ENCODE measurements around the gene CEP85. TPM values are rescaled to one million over a fixed set of nuclear protein-coding genes. Genes with fewer than 3 reads are reported as not detected.
"Not testable (repeated sequence)": the region's sequence is repeated elsewhere in the genome, so short reads cannot be mapped to it uniquely, and the experiment has no call there.

Gene CEP85
- total RNA-seq, 1 experiment from 2014 or later = 38.6 TPM

GRCh38 chr1:26225033-26225831, 8.8 kb upstream of the CEP85 start:
- Histone ChIP-seq H3K18ac (ENCODE audit: insufficient read length, low read depth, low read length) (no peak overlapping the region), H2BK20ac (ENCODE audit: low read depth, low read length, poor library complexity, severe bottlenecking) (no peak overlapping the region), H2BK5ac (ENCODE audit: insufficient read length, low read length) (no peak overlapping the region), H3K4ac (ENCODE audit: low read depth, low read length) (no peak overlapping the region), H2AFZ (ENCODE audit: low read length) (no peak overlapping the region), H3K79me2 (ENCODE audit: insufficient read depth, low read length) (no peaks in the 10 kb centered on the region), H4K8ac (replicated peaks; ENCODE audit: insufficient read length, low read depth, low read length) (no peak overlapping the region), H4K5ac (ENCODE audit: insufficient read length, low read depth, low read length) (no peak overlapping the region), H3K9me3 (ENCODE audit: control insufficient read depth, low read depth, low read length) (no peaks in the 10 kb centered on the region), H2BK15ac (ENCODE audit: low read depth, low read length) (no peak overlapping the region), H3K4me2 (ENCODE audit: insufficient read depth, insufficient read length, low read length) (peak overlapping the region; percentile 48), H3K56ac (ENCODE audit: insufficient read length, low read depth, low read length) (no peak overlapping the region), H3K23ac (ENCODE audit: insufficient read length, low read depth, low read length) (no peak overlapping the region), H2BK12ac (ENCODE audit: insufficient read length, low read depth, low read length) (no peak overlapping the region), H2BK120ac (ENCODE audit: low read depth, low read length, poor library complexity, severe bottlenecking) (no peak overlapping the region), H3K9ac (ENCODE audit: extremely low read depth, insufficient read length, low read length) (no peak overlapping the region), H3T11ph (ENCODE audit: low read length) (no peak overlapping the region), H3K14ac (ENCODE audit: insufficient read depth, low read length) (peak overlapping the region; percentile 78; the same call in 1 of the 2 replicates), H3K4me1 (ENCODE audit: insufficient read depth, low read length) (no peaks in the 10 kb centered on the region), H3K79me1 (ENCODE audit: insufficient read depth, low read depth, low read length, poor library complexity, severe bottlenecking) (no peaks in the 10 kb centered on the region), H4K91ac (ENCODE audit: insufficient read length, low read depth, low read length) (no peak overlapping the region), H3K23me2 (ENCODE audit: insufficient read length, low read depth, low read length, poor library complexity, severe bottlenecking) (peaks cover 9% of the 10 kb centered on the region), H3K27ac (ENCODE audit: insufficient read length, low read depth, low read length) (no peak overlapping the region), H4K20me1 (ENCODE audit: control insufficient read depth, insufficient read depth, insufficient read length) (no peaks in the 10 kb centered on the region), H3K27me3 (ENCODE audit: insufficient read depth, low read length) (no peaks in the 10 kb centered on the region), H2AK5ac (ENCODE audit: insufficient read length, low read length) (no peak overlapping the region)
- Mint-ChIP-seq H3K4me1 (peaks cover 11 to 13% of the 10 kb centered on the region in 2 experiments), H3K36me3 (ENCODE audit: insufficient read depth in 1 of 3, low read depth in 3 of 3) (no peaks in the 10 kb centered on the region), H3K27me3 (ENCODE audit: low read depth) (peaks cover 43% of the 10 kb centered on the region), H3K9me3 (no peaks in the 10 kb centered on the region), H3K27ac (no peak overlapping the region), H3K4me3 (peak overlapping the region; percentile 63 to 83)
- no CpG with 5 or more reads among the region's 50 CpGs for WGBS (ENCODE audit: extremely low coverage, insufficient read length, low lambda C conversion rate)
- DNase-seq = peak; percentile 99
- no peak for TF ChIP-seq CTCF (conservative IDR thresholded peaks at IDR 0.05)

DNA sequence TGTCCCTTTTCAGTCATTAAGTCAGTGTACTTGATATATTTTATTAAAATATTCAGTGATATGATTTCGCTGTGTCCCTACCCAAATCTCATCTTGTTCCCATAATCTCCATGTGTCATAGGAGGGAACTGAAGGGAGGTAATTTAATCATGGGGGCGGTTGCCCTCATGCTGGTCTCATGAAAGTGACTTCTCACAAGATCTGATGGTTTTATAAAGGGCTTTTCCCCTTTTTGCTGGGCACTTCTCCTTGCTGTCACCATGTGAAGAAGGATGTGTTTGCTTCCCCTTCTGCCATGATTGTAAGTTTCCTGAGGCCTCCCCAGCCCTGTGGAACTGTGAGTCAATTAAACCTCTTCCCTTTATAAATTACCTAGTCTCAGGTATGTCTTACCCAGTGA, 3.3 kb upstream of the CEP85 start:
- H4K91ac ChIP-seq (ENCODE audit: insufficient read length, low read depth, low read length); H3K4me2 ChIP-seq (ENCODE audit: insufficient read depth, insufficient read length, low read length); H3K9ac ChIP-seq (ENCODE audit: extremely low read depth, insufficient read length, low read length); H3K4me1 ChIP-seq (ENCODE audit: insufficient read depth, low read length); H3T11ph ChIP-seq (ENCODE audit: low read length); H3K27me3 ChIP-seq (ENCODE audit: insufficient read depth, low read length); DNase-seq; H3K14ac ChIP-seq (ENCODE audit: insufficient read depth, low read length); H2AK5ac ChIP-seq (ENCODE audit: insufficient read length, low read length); H3K79me1 ChIP-seq (ENCODE audit: insufficient read depth, low read depth, low read length, poor library complexity, severe bottlenecking); H2BK15ac ChIP-seq (ENCODE audit: low read depth, low read length); H3K27ac ChIP-seq (ENCODE audit: insufficient read length, low read depth, low read length); H4K20me1 ChIP-seq (ENCODE audit: control insufficient read depth, insufficient read depth, insufficient read length); H3K4ac ChIP-seq (ENCODE audit: low read depth, low read length); H3K23ac ChIP-seq (ENCODE audit: insufficient read length, low read depth, low read length); H3K9me3 ChIP-seq (ENCODE audit: control insufficient read depth, low read depth, low read length); H3K56ac ChIP-seq (ENCODE audit: insufficient read length, low read depth, low read length); H3K79me2 ChIP-seq (ENCODE audit: insufficient read depth, low read length); H3K27ac Mint-ChIP-seq; H4K5ac ChIP-seq (ENCODE audit: insufficient read length, low read depth, low read length); H3K4me3 Mint-ChIP-seq; H3K9me3 Mint-ChIP-seq; H2BK5ac ChIP-seq (ENCODE audit: insufficient read length, low read length); H2BK120ac ChIP-seq (ENCODE audit: low read depth, low read length, poor library complexity, severe bottlenecking); H3K36me3 Mint-ChIP-seq (ENCODE audit: insufficient read depth in 1 of 3, low read depth in 3 of 3); H2BK20ac ChIP-seq (ENCODE audit: low read depth, low read length, poor library complexity, severe bottlenecking); H4K8ac ChIP-seq (replicated peaks; ENCODE audit: insufficient read length, low read depth, low read length); H3K18ac ChIP-seq (ENCODE audit: insufficient read length, low read depth, low read length); H2BK12ac ChIP-seq (ENCODE audit: insufficient read length, low read depth, low read length); H2AFZ ChIP-seq (ENCODE audit: low read length): not testable (repeated sequence)
- no CpG with 5 or more reads among the region's 2 CpGs for WGBS (ENCODE audit: extremely low coverage, insufficient read length, low lambda C conversion rate)
- Mint-ChIP-seq H3K27me3 (ENCODE audit: low read depth) (peaks cover 21% of the 10 kb centered on the region), H3K4me1 (peaks cover 10 to 12% of the 10 kb centered on the region in 2 experiments)
- H3K23me2 ChIP-seq (ENCODE audit: insufficient read length, low read depth, low read length, poor library complexity, severe bottlenecking) = peaks cover 11% of the 10 kb centered on the region
